Endothelial cell of umbilical vein (primary cell): ENCODE measurements around the gene ZNF77. TPM values are rescaled to one million over a fixed set of nuclear protein-coding genes. Genes with fewer than 3 reads are reported as not detected.

ENCODE experiments used
- BruUV-seq: library from RNA; stranded (reverse); fragments of 400-500 nt; replicated peaks from 2 replicates; lab custom pipeline; 2021; lab: Mats Ljungman, UMichigan
- CTCF ChIA-PET: fragments of 300-600, 350-600 bp; sonication (Branson Sonifier 250); formaldehyde crosslinking; loops from one replicate; lab custom pipeline; 2021; ENCODE audit warnings: antibody characterized with exemption, inconsistent platforms; lab: Charles Lee
- POLR2A ChIA-PET: fragments of 300-600, 350-600 bp; sonication (Branson Sonifier 250); formaldehyde crosslinking; loops from one replicate; lab custom pipeline; 2021; ENCODE audit warnings: antibody characterized with exemption, inconsistent platforms; lab: Charles Lee
- DNase-seq: peaks from one replicate; pipeline ENCODE4 v3.0.0-alpha.2; 2011; ENCODE audit warnings: low read depth, low spot score
- FAIRE-seq: peaks from 2 replicates; lab custom pipeline; 2011; peaks lifted over from hg19 to GRCh38; lab: Jason Lieb, UNC
- H2AFZ ChIP-seq: 2 replicates; pipeline ENCODE4 v1.6.0; 2012; ENCODE audit warnings: low read depth, low read length, control low read depth, inconsistent platforms
- H3K27ac ChIP-seq: 2 replicates; pipeline ENCODE4 v1.5.1; 2011; ENCODE audit warnings: low read depth, mild to moderate bottlenecking, control low read depth, low read length, moderate library complexity; ENCODE audit not compliant: insufficient read depth
- H3K27me3 ChIP-seq, 2 experiments: 2 replicates each; pipeline versions ENCODE4 v1.6.0 to v1.6.1; 2011; ENCODE audit warnings: low read length in 2 of 2, mixed read lengths in 1 of 2; ENCODE audit not compliant: control insufficient read depth in 2 of 2, insufficient read depth in 2 of 2
- H3K36me3 ChIP-seq, 2 experiments: 2 replicates in 1 of 2; 3 replicates in 1 of 2; pipeline ENCODE4 v1.5.1; 2011; ENCODE audit warnings: low read length in 2 of 2, mild to moderate bottlenecking in 1 of 2, moderate library complexity in 1 of 2; ENCODE audit not compliant: control insufficient read depth in 2 of 2, insufficient read depth in 2 of 2; ENCODE audit errors: extremely low read depth in 1 of 2
- H3K4me1 ChIP-seq: 3 replicates; pipeline ENCODE4 v1.5.1; 2011; ENCODE audit warnings: mild to moderate bottlenecking, low read length; ENCODE audit not compliant: control insufficient read depth, insufficient read depth; ENCODE audit errors: extremely low read depth
- H3K4me2 ChIP-seq: 2 replicates; pipeline ENCODE4 v1.6.1; 2011; ENCODE audit warnings: low read length, control low read depth, mixed read lengths; ENCODE audit not compliant: insufficient read depth
- H3K4me3 ChIP-seq, 3 experiments: fragments of 200-600 bp in 1 of 3; sonication (generic), shearing (Covaris generic) in 1 of 3; replicated peaks in 1 of 3; 2 replicates each; pipeline ENCODE4 v1.5.1; 2011 to 2016; ENCODE audit warnings: control low read depth in 3 of 3, low read length in 3 of 3, mild to moderate bottlenecking in 2 of 3, inconsistent platforms in 1 of 3, low read depth in 1 of 3, moderate library complexity in 1 of 3; ENCODE audit not compliant: insufficient read depth in 1 of 3
- H3K79me2 ChIP-seq: 2 replicates; pipeline ENCODE4 v1.6.0; 2012; ENCODE audit warnings: low read length, inconsistent platforms; ENCODE audit not compliant: control insufficient read depth, insufficient read depth
- H3K9ac ChIP-seq: replicated peaks from 2 replicates; pipeline ENCODE3; 2011; ENCODE audit warnings: low read length, control low read depth; ENCODE audit not compliant: insufficient read depth; ENCODE audit errors: extremely low read depth
- H3K9me1 ChIP-seq: replicated peaks from 3 replicates; pipeline ENCODE4 v1.6.0; 2011; ENCODE audit warnings: mild to moderate bottlenecking, low read length; ENCODE audit not compliant: control insufficient read depth, insufficient read depth; ENCODE audit errors: extremely low read depth
- H3K9me3 ChIP-seq: replicated peaks from 2 replicates; pipeline ENCODE4 v1.5.1; 2012; ENCODE audit warnings: low read length, inconsistent platforms; ENCODE audit not compliant: control insufficient read depth, insufficient read depth
- H4K20me1 ChIP-seq: replicated peaks from 2 replicates; pipeline ENCODE3; 2011; ENCODE audit warnings: mild to moderate bottlenecking, low read length; ENCODE audit not compliant: control insufficient read depth, insufficient read depth; ENCODE audit errors: extremely low read depth
- CTCF ChIP-seq, 2 donors: IDR thresholded peaks; 1 replicate in 1 of 2; 2 replicates in 1 of 2; pipeline ENCODE4 v1.5.1; 2011; ENCODE audit warnings: low read length in 2 of 2, mild to moderate bottlenecking in 2 of 2, moderate library complexity in 2 of 2, control low read depth in 1 of 2, inconsistent platforms in 1 of 2, low read depth in 1 of 2; ENCODE audit not compliant: insufficient read depth in 1 of 2; ENCODE audit errors: extremely low read depth in 1 of 2
- EZH2 ChIP-seq: IDR thresholded peaks from 2 replicates; pipeline ENCODE4 v1.6.1; 2012; ENCODE audit warnings: borderline replicate concordance, low read depth, mild to moderate bottlenecking, moderate library complexity, low read length, inconsistent platforms; ENCODE audit not compliant: severe bottlenecking
- FOS ChIP-seq: IDR thresholded peaks from 2 replicates; pipeline ENCODE4 v1.6.1; 2011; ENCODE audit warnings: mild to moderate bottlenecking, low read length, moderate library complexity, borderline replicate concordance; ENCODE audit not compliant: insufficient read depth
- GATA2 ChIP-seq: IDR thresholded peaks from 2 replicates; pipeline ENCODE4 v1.7.0; 2011; ENCODE audit warnings: low read depth, mild to moderate bottlenecking, moderate library complexity, mixed read lengths, low read length; ENCODE audit not compliant: insufficient read length, insufficient read depth
- JUN ChIP-seq: IDR thresholded peaks from 2 replicates; pipeline ENCODE4 v1.6.1; 2011; ENCODE audit warnings: borderline replicate concordance, low read depth; ENCODE audit not compliant: insufficient read length, insufficient read depth
- MAX ChIP-seq: IDR thresholded peaks from 2 replicates; pipeline ENCODE4 v1.6.1; 2011; ENCODE audit not compliant: insufficient read depth, insufficient read length
- MYC ChIP-seq: IDR thresholded peaks from one replicate; pipeline ENCODE4 v1.6.1; 2011; ENCODE audit warnings: mild to moderate bottlenecking, low read depth, low read length
- POLR2A ChIP-seq: IDR thresholded peaks from 2 replicates; pipeline ENCODE4 v1.6.1; 2012; ENCODE audit warnings: low read depth, mild to moderate bottlenecking, control low read depth, low read length
- POLR2AphosphoS5 ChIP-seq: IDR thresholded peaks from 2 replicates; pipeline ENCODE4 v1.6.1; 2012; ENCODE audit warnings: low read depth, mild to moderate bottlenecking, control low read depth, low read length, moderate library complexity; ENCODE audit not compliant: insufficient read depth
- dilution Hi-C: fragments of 300-500 bp; cut with MboI; formaldehyde crosslinking; loops from one replicate; pipeline ENCODE4 v1.15.0; 2019; ENCODE audit warnings: low sequenced_read_pairs; ENCODE audit not compliant: extremely low pct_ligation_motif_present
- intact Hi-C: fragments of 100-400 bp; cut with micrococcal nuclease; formaldehyde crosslinking; loops from one replicate; pipeline ENCODE4 v1.10.0; 2022
- polyA plus RNA-seq, 4 experiments: library from polyadenylated mRNA; depleted of rRNA in 3 of 4; stranded (reverse) in 3 of 4; unstranded in 1 of 4; fragments of >200 nt; gene quantifications; 2 replicates each; pipeline versions ENCODE4 v1.2.1 to v1.2.3, GENCODE V29; 2011 to 2012; ENCODE audit warnings: missing spikeins in 1 of 4
- total RNA-seq: library from RNA; stranded (reverse); gene quantifications from 2 replicates; pipeline ENCODE4 v1.2.3, GENCODE V29; 2021

Gene ZNF77
- total and polyA plus RNA-seq, 2 donors (not counting 3 experiments of a cell fraction or from before 2014, with no cell fraction given) = 5.9 to 10.2 TPM

- Histone ChIP-seq H4K20me1 (no peaks in the 10 kb centered on the region), H3K9me3 (peaks cover 2% of the 10 kb centered on the region), H3K9me1 (no peaks in the 10 kb centered on the region), H3K4me2 (no peak overlapping the region), H3K27me3 (no peaks in the 10 kb centered on the region), H3K9ac (no peak overlapping the region), H3K4me3 (no peak overlapping the region), H3K27ac (no peak overlapping the region), H3K36me3 (peaks cover 0 to 4% of the 10 kb centered on the region in 2 experiments), H2AFZ (no peak overlapping the region), H3K4me1 (no peaks in the 10 kb centered on the region), H3K79me2 (no peaks in the 10 kb centered on the region)
- ChIA-PET POLR2A (no interaction called here), CTCF (no interaction called here)
- TF ChIP-seq POLR2AphosphoS5 = no peak
- no peak for TF ChIP-seq MYC
- intact Hi-C loops (no loop called here), dilution Hi-C loops (no loop called here)
- BruUV-seq = no TSS peak
- FAIRE-seq (no peak), DNase-seq (no peak)
Measured at GRCh38 chr19:2926341-2927031, 18.3 kb downstream of the ZNF77 start.

- CTCF ChIA-PET = interaction anchor here (0.7 to 2.7 kb wide), 6 partner anchors 20 to 275 kb away, joined by 3 to 13 read pairs (median 3); no protein-coding TSS in a partner anchor
- DNase-seq = no peak
- no peak overlapping the region for H3K27ac ChIP-seq
- no peaks in the 10 kb centered on the region for H4K20me1 ChIP-seq
- H2AFZ ChIP-seq = no peak overlapping the region
- no TSS peak for BruUV-seq
- no peak overlapping the region for H3K4me2 ChIP-seq
- H3K27me3 ChIP-seq = no peaks in the 10 kb centered on the region
- POLR2A ChIA-PET = no interaction called here
- no peak overlapping the region for H3K9ac ChIP-seq
- intact Hi-C loops (no loop called here), dilution Hi-C loops (no loop called here)
- no peaks in the 10 kb centered on the region for H3K9me3 ChIP-seq
- FAIRE-seq = no peak
- no peaks in the 10 kb centered on the region for H3K79me2 ChIP-seq
- no peak overlapping the region for H3K4me3 ChIP-seq
- TF ChIP-seq FOS (no peak), POLR2A (no peak), CTCF (IDR thresholded peaks at IDR 0.05; ENCODE audit: extremely low read depth in 1 of 2, insufficient read depth in 1 of 2, low read depth in 1 of 2, low read length in 2 of 2) (no peak), EZH2 (no peak), POLR2AphosphoS5 (no peak), MAX (no peak), MYC (no peak), GATA2 (no peak), JUN (no peak)
- H3K4me1 ChIP-seq = no peaks in the 10 kb centered on the region
- no peaks in the 10 kb centered on the region for H3K9me1 ChIP-seq
- no peaks in the 10 kb centered on the region for H3K36me3 ChIP-seq
Measured at GRCh38 chr19:2923510-2923909, 21.3 kb downstream of the ZNF77 start.
